D721Med (cell line): ENCODE data around the gene UBE2B.

Experiments
- DNase-seq: peaks from one replicate; pipeline ENCODE4 v3.0.0; 2011; ENCODE audit warnings: low spot score; ENCODE audit not compliant: insufficient read length
- FAIRE-seq: peaks from 2 replicates; lab custom pipeline; 2011; peaks lifted over from hg19 to GRCh38; lab: Jason Lieb, UNC
- TF ChIP-seq, protein P1 (sequence below): IDR thresholded peaks from 2 replicates; pipeline ENCODE4 v1.5.1; 2012; ENCODE audit warnings: mild to moderate bottlenecking, control low read depth; ENCODE audit not compliant: insufficient read depth; ENCODE audit errors: missing control alignments

The UBE2B gene

GRCh38 chr5:134403951-134404350, 32.6 kb downstream of the UBE2B start:
- DNase-seq (no peak), FAIRE-seq (no peak)
- TF ChIP-seq, protein P1, sequence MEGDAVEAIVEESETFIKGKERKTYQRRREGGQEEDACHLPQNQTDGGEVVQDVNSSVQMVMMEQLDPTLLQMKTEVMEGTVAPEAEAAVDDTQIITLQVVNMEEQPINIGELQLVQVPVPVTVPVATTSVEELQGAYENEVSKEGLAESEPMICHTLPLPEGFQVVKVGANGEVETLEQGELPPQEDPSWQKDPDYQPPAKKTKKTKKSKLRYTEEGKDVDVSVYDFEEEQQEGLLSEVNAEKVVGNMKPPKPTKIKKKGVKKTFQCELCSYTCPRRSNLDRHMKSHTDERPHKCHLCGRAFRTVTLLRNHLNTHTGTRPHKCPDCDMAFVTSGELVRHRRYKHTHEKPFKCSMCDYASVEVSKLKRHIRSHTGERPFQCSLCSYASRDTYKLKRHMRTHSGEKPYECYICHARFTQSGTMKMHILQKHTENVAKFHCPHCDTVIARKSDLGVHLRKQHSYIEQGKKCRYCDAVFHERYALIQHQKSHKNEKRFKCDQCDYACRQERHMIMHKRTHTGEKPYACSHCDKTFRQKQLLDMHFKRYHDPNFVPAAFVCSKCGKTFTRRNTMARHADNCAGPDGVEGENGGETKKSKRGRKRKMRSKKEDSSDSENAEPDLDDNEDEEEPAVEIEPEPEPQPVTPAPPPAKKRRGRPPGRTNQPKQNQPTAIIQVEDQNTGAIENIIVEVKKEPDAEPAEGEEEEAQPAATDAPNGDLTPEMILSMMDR, result no peak

DNA sequence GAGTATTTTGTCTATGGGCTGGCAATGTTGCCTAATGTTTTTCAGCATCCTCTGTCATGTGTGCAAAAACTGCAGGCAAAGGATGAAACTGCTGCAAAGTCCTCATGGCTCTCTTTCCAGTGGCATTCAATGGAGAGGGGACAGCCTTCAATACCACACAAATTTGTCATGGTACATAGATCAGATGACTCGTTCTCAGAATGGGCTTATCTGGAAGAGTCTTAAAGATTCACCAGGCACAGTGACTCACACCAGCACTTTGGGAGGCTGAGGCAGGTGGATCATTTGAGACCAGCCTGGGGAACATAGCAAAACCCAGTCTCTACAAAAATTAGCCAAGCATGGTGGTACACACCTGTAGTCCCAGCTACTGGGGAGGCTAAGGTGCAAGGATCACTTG, 35.0 kb downstream of the UBE2B start:
- FAIRE-seq (no peak), DNase-seq (no peak)
- TF ChIP-seq, protein P1, result no peak

- DNase-seq (no peak), FAIRE-seq (no peak)
- TF ChIP-seq, protein P1, result no peak
Measured at GRCh38 chr5:134409321-134409720, 38.0 kb downstream of the UBE2B start.

GRCh38 chr5:134410822-134411221, 39.5 kb downstream of the UBE2B start:
- FAIRE-seq, result no peak
- TF ChIP-seq, protein P1, result no peak

GRCh38 chr5:134411228-134411545, 39.8 kb downstream of the UBE2B start:
- TF ChIP-seq, protein P1, result no peak
- no peak for DNase-seq
- FAIRE-seq, result no peak

More at GRCh38 chr5:134410822-134411221, 39.5 kb downstream of the UBE2B start:
- no peak for DNase-seq

GRCh38 chr5:134411546-134412266, 40.3 kb downstream of the UBE2B start, which contains the start of gene CDKN2AIPNL:
Gene CDKN2AIPNL (minus strand): TSS chr5:134411881. CDS start chr5:134411854, 27 bp downstream.
- FAIRE-seq (no peak), DNase-seq (peak; percentile 79)
- TF ChIP-seq, protein P1, result peak; percentile 71

- no peak for FAIRE-seq
- TF ChIP-seq, protein P1, result no peak
- no peak for DNase-seq
Measured at GRCh38 chr5:134413046-134413445, 41.7 kb downstream of the UBE2B start.
